HEK293T (cell line): ENCODE data around the gene C4orf17.

Source experiments
- ELF4 ChIP-seq: fragments of 450-650 bp; IDR thresholded peaks from 2 replicates; pipeline ENCODE4 v1.6.1; 2017; ENCODE audit warnings: antibody characterized with exemption
- FOXK2 ChIP-seq: fragments of 450-650 bp; IDR thresholded peaks from 2 replicates; pipeline ENCODE4 v1.6.1; 2016; ENCODE audit warnings: mild to moderate bottlenecking
- L3MBTL2 ChIP-seq: fragments of 450-650 bp; conservative IDR thresholded peaks from 2 replicates; pipeline ENCODE4 v1.6.1; 2016; ENCODE audit warnings: mild to moderate bottlenecking
- PKNOX1 ChIP-seq: fragments of 450-650 bp; IDR thresholded peaks from 2 replicates; pipeline ENCODE4 v1.6.1; 2016
- SUZ12 ChIP-seq: fragments of 450-650 bp; IDR thresholded peaks from 2 replicates; pipeline ENCODE4 v1.6.1; 2016; ENCODE audit warnings: mild to moderate bottlenecking
- TARDBP ChIP-seq: fragments of 450-650 bp; IDR thresholded peaks from 2 replicates; pipeline ENCODE4 v1.6.1; 2016
- ZNF384 ChIP-seq: fragments of 450-650 bp; IDR thresholded peaks from 2 replicates; pipeline ENCODE4 v1.6.1; 2016

GRCh38 chr4:99573735-99574368, 63.0 kb downstream of the C4orf17 start:
- no peak for TF ChIP-seq PKNOX1
- no peak for TF ChIP-seq ZNF384
- TF ChIP-seq ELF4: no peak
- TF ChIP-seq L3MBTL2: no peak
- TF ChIP-seq TARDBP: no peak
- no peak for TF ChIP-seq SUZ12
- TF ChIP-seq FOXK2: no peak
